GM20000 (cell line): ENCODE data around the gene WIPI1.

ENCODE experiments used
- DNase-seq: peaks from one replicate; pipeline ENCODE4 v3.0.0; 2012; ENCODE audit warnings: low spot score
- CTCF ChIP-seq: IDR thresholded peaks from 2 replicates; pipeline ENCODE4 v1.5.1; 2012; ENCODE audit warnings: mild to moderate bottlenecking, control low read depth; ENCODE audit errors: extremely low read depth, missing control alignments

WIPI1 gene

GRCh38 chr17:68453991-68454665 is 3.2 kb downstream of the WIPI1 start:
- TF ChIP-seq CTCF = no peak
- no peak for DNase-seq

- TF ChIP-seq CTCF = no peak
- no peak for DNase-seq
Measured at GRCh38 chr17:68452724-68453290, 4.5 kb downstream of the WIPI1 start.

- no peak for DNase-seq
- TF ChIP-seq CTCF = no peak
Measured at GRCh38 chr17:68451670-68452354, 5.5 kb downstream of the WIPI1 start.

- no peak for DNase-seq
- no peak for TF ChIP-seq CTCF
Measured at GRCh38 chr17:68450801-68451200, 6.5 kb downstream of the WIPI1 start.

GRCh38 chr17:68450391-68450790 is 6.9 kb downstream of the WIPI1 start:
- no peak for TF ChIP-seq CTCF

GRCh38 chr17:68449021-68449739 is 8.1 kb downstream of the WIPI1 start:
- no peak for DNase-seq
- no peak for TF ChIP-seq CTCF

More at GRCh38 chr17:68450391-68450790, 6.9 kb downstream of the WIPI1 start:
- DNase-seq = no peak

GRCh38 chr17:68446626-68447041 is 10.7 kb downstream of the WIPI1 start:
- no peak for DNase-seq
- no peak for TF ChIP-seq CTCF
